ENCODE data around the gene FAF1.
"Not testable (repeated sequence)": the region's sequence is repeated elsewhere in the genome, so short reads cannot be mapped to it uniquely, and the experiment has no call there.

The FAF1 gene

GRCh38 chr1:50952566-50952965 lies 7.5 kb downstream of the FAF1 start:
- DNase-seq, result not testable (repeated sequence)

- no peak for DNase-seq
Observed at GRCh38 chr1:50950396-50950795, 9.7 kb downstream of the FAF1 start.

- no peak for DNase-seq
Observed at GRCh38 chr1:50949286-50949982, 10.6 kb downstream of the FAF1 start.

GRCh38 chr1:50942334-50942733 lies 17.7 kb downstream of the FAF1 start:
- no peak for DNase-seq

DNA sequence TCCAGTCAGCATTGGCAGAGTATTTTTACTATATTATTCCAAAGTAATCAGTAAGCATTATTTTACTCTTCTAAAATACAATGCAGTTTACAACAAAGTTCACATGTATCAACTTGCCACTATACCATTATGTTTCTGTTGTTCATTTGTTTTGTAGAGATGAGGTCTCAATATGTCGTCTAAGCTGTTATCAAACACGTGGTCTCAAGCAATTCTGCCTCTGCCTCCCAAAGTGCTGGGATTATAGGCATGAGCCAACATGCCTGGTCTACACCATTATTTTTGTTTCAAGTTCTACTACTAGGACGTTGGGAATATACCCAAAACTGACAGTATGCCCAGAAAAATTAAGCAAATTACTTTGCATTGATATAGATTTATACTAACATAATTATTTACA lies 19.8 kb downstream of the FAF1 start:
- DNase-seq, result no peak

DNA sequence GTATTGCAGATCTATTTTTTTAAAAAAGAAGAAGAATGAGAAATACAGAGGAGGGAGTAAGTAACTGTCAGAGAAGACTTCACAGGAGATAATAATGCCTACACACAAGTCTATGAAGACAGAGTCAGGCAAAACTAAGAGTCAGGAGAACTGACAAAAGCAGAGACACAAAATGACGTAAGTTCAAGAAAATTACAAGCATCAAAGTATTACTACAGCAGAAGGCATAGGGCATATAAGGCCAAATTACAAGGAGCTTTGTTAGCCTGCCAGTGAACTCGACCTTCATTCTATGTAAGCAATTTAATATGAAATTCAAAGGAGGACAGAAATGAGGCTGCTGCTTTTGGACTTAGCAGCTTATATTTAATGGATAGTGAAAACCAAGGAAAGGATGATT lies 23.7 kb downstream of the FAF1 start:
- no peak for DNase-seq

DNA sequence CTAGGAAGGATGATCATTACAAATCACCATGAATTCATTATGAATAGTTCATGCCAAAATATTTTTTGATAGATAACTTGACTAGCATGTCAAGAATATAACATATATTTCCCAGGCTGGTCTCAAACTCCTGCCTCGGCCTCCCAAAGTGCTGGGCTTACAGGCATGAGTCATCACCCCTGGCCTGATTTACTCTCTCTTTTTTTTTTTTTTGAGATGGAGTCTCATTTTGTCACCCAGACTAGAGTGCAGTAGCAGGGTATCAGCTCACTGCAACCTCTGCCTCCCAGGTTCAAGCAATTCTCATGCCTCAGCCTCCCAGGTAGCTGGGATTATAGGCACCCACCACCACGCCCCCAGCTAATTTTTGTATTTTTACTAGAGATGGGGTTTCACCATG lies 24.8 kb downstream of the FAF1 start:
- DNase-seq, result not testable (repeated sequence)

DNA sequence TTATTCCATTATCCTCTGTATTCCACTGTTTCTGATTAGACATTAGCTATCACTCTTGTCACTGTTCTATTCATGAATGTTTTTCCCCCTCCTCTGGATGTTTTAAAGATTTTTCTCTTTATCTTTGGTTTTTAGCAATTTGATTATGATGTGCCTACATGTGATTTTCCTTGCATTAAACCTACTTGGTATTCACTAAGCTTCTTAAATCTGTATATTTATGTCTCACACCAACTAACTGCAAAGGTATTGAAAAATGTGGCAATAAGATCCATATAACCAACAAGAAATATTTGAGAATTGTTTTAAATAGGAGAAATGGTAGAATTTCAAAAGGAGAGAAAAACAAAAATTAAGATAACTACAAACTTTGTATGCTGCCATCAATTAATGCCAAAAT lies 25.2 kb downstream of the FAF1 start:
- DNase-seq, result no peak

GRCh38 chr1:50933770-50934169 lies 26.3 kb downstream of the FAF1 start:
- DNase-seq, result not testable (repeated sequence)

DNA sequence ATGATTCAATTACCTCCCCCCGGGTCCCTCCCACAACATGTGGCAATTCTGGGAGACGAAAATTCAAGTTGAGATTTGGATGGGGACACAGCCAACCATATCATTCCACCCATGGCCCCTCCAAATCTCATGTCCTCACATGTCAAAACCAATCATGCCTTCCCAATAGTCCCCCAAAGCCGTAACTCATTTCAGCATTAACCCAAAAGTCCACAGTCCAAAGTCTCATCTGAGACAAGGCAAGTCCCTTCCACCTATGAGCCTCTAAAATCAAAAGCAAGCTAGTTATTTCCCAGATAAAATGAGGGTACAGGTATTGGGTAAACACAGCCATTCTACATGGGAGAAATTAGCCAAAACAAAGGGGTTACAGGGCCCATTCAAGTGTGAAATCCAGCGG lies 28.0 kb downstream of the FAF1 start:
- not testable (repeated sequence) for DNase-seq

- no peak for DNase-seq
Observed at GRCh38 chr1:50930965-50931737, 28.9 kb downstream of the FAF1 start.

DNA sequence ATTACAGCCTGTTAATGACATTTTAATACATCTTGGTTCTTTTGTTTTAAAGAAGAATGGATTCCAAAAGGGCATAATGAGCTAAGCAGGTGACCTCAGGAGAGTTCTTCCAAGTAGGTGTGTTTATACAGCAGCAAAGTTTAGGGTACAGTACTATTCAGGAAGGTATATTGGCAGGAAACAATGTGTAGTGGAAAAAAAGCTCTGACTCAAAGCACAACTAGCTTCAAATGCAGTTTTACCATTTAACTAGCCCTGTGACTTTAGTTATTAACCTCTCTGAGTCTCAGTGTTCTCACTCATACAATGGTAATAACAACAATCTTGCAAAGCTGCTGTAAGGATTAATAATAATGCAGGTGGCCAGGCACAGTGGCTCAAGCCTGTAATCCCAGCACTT lies 29.9 kb downstream of the FAF1 start:
- no peak for DNase-seq

GRCh38 chr1:50929376-50929958 lies 30.6 kb downstream of the FAF1 start:
- DNase-seq, result peak; percentile 27

GRCh38 chr1:50923564-50923963 lies 36.5 kb downstream of the FAF1 start:
- DNase-seq, result no peak

GRCh38 chr1:50921029-50921428 lies 39.0 kb downstream of the FAF1 start:
- DNase-seq, result no peak

DNA sequence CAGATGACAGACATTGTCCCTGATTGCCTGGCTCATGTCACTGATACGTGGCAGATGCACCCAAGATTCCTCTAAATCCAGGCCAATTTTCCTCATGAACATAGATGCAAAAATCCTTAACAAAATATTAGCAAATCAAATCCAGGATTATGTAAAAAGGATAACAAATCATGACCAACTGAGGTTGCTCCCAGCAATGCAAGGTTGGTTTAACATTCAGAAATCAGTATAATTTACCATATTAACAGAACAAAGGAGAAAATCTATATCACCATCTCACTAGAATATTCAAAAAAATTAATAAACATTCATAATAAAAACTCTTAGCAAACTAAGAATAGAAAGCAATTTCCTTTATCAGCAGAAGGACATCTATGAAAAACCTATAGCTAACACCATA lies 39.7 kb downstream of the FAF1 start:
- DNase-seq, result no peak

DNA sequence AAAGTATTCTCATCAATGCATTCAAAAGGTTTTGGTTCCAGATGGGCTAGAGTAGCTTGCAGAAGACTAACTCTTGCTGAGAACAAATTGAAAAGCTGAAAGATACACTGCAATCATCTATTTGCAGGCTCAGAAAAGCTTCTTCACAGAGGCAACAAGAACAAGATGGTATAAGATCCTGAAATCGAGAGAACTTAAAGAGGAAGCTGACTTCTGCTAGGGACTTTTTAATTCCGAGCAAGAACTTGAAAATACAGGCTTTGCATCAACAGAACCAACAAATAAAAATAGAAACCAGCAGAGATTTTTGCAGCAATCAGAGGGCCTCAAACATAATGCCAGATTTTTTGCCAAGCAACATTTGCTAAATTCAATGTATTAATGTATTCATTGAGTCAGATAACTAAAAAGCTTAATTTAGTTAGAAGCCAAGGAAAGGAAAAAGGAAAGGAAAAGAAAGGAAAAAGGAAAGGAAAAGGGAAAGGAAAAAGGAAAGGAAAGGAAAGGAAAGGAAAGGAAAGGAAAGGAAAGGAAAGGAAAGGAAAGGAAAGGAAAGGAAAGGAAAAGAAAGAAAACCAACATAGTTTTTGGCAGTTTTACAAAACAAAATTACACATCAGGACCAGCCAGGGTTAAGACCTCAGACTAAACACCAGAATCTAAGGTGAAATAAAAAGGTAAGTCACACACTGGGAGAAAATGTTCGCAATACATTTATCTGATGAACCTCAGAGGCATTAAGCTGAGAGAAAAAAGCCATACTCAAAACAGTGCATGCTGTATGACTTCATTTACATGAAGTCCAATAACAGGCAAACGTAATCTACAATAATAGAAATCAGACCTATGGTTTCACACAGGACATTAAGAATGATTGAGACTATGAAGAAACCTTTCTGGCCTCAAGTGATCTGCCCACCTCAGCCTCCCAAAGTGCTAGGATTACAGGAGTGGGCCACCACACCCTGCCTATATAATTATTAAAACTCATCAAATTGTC lies 42.6 kb downstream of the FAF1 start:
- no peak for DNase-seq

DNA sequence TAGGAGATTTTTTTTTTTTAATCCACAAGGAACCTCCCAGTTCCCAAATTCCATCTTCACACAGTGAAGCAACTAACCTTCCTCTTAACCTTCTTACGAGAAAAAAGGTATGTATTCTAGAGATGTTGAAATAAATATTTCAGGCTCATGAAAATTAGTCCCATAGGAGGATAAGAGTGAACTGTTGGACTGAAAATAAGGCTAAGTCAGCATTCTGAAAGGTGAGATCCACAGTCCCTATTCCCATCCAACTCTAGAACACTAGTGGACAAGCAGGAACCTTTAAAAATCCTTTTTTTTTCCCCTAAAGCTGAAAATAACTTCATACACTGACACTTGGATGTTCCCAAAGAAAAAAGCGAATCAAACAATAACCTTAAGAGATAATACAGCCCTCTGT lies 44.4 kb downstream of the FAF1 start:
- DNase-seq, result no peak

GRCh38 chr1:50913954-50914353 lies 46.1 kb downstream of the FAF1 start:
- DNase-seq, result no peak

GRCh38 chr1:50910356-50910755 lies 49.7 kb downstream of the FAF1 start:
- not testable (repeated sequence) for DNase-seq

- not testable (repeated sequence) for DNase-seq
Observed at GRCh38 chr1:50907610-50908009, 52.5 kb downstream of the FAF1 start.

DNA sequence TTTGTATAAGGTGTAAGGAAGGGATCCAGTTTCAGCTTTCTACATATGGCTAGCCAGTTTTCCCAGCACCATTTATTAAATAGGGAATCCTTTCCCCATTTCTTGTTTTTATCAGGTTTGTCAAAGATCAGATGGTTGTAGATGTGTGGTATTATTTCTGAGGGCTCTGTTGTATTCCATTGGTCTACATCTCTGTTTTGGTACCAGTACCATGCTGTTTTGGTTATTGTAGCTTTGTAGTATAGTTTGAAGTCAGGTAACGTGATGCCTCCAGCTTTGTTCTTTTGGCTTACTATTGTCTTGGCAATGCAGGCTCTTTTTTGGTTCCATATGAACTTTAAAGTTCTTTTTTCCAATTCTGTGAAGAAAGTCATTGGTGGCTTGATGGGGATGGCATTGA lies 54.0 kb downstream of the FAF1 start:
- not testable (repeated sequence) for DNase-seq

DNA sequence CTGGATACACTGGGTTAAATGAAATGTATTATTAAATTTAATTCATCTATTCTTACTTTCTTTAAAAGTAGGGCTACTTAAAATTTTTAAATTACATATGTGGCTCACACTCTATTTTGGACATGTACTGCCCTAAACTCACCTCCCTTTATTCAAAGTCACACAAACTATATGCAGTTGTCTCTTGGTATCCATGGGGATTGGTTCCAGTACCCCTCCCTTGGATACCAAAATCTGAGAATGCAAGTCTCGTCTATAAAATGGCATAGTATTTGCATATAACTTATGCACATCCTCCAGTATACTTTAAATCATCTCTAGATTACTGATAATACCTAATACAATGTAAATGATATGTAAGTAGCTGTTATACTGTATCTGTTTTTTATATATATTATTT lies 57.6 kb downstream of the FAF1 start:
- DNase-seq, result no peak

Data from NCI-H510A treated with DMSO at 0.1 percent for 48 hours (cell line).